BE2C (cell line): ENCODE results near the gene CDH4.

Source experiments
- DNase-seq: peaks from one replicate; pipeline ENCODE4 v3.0.0-alpha.2; 2020
- H3K27me3 ChIP-seq: fragments of 250-450 bp; sonication (Bioruptor Pico); 2 replicates; pipeline ENCODE4 v1.5.1; 2020; ENCODE audit warnings: mild to moderate bottlenecking
- H3K36me3 ChIP-seq: fragments of 250-450 bp; sonication (Bioruptor Pico); 2 replicates; pipeline ENCODE4 v1.5.1; 2020; ENCODE audit warnings: mild to moderate bottlenecking
- H3K4me1 ChIP-seq: fragments of 250-450 bp; sonication (Bioruptor Pico); 2 replicates; pipeline ENCODE4 v1.5.1; 2020
- H3K4me3 ChIP-seq: 2 replicates; pipeline ENCODE4 v1.5.1; 2011; ENCODE audit warnings: low read depth, low read length
- H3K9me3 ChIP-seq: fragments of 250-450 bp; sonication (Bioruptor Pico); 2 replicates; pipeline ENCODE4 v1.5.1; 2020
- TF ChIP-seq, protein P1 (sequence below): IDR thresholded peaks from 2 replicates; pipeline ENCODE4 v1.5.1; 2012; ENCODE audit warnings: mild to moderate bottlenecking, low read depth, low read length

CDH4 gene

DNA sequence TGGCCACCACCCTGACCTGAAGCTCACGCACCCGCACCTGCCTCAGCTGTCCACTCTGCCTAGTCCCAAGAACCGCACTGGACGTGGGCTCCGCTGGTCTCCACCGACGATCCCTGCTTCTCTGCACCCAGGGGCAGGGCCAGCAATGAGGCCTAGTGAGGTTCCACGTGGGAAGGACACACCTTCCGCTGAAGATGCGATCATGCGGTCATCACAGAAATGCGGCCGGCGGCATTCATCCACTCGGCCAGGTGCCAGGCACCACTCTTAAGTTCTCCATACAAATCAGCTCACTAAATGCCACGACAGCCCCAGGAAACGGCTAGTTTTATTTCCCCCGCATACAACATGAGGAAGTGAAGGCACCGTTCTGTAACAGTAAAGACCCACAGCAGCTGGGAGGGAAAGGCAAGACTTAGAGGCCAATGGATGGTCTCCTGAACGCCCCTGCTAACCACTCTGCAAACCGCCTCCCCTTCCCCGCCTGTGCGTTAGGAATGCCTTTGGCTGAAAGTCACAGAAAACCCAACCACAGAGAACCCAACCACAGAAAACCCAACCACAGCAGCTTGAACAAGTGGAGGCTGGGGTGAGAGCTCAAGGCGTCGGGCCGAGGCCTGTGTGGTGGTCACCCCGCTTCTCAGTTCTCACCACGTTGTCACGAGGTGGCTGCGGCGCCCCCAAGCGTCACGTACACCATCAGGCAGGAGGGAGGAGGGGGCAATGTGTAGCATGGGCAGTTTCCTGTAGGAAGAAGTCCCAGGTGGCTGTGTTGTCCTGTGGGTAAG lies 609.2 kb downstream of the CDH4 start:
- DNase-seq = no peak
- TF ChIP-seq, protein P1, sequence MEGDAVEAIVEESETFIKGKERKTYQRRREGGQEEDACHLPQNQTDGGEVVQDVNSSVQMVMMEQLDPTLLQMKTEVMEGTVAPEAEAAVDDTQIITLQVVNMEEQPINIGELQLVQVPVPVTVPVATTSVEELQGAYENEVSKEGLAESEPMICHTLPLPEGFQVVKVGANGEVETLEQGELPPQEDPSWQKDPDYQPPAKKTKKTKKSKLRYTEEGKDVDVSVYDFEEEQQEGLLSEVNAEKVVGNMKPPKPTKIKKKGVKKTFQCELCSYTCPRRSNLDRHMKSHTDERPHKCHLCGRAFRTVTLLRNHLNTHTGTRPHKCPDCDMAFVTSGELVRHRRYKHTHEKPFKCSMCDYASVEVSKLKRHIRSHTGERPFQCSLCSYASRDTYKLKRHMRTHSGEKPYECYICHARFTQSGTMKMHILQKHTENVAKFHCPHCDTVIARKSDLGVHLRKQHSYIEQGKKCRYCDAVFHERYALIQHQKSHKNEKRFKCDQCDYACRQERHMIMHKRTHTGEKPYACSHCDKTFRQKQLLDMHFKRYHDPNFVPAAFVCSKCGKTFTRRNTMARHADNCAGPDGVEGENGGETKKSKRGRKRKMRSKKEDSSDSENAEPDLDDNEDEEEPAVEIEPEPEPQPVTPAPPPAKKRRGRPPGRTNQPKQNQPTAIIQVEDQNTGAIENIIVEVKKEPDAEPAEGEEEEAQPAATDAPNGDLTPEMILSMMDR = no peak
- no peaks in the 10 kb centered on the region; the same call in 1 of the 2 replicates for H3K27me3 ChIP-seq
- no peak overlapping the region for H3K4me3 ChIP-seq
- no peaks in the 10 kb centered on the region for H3K9me3 ChIP-seq
- H3K4me1 ChIP-seq = no peaks in the 10 kb centered on the region
- H3K36me3 ChIP-seq = no peaks in the 10 kb centered on the region

DNA sequence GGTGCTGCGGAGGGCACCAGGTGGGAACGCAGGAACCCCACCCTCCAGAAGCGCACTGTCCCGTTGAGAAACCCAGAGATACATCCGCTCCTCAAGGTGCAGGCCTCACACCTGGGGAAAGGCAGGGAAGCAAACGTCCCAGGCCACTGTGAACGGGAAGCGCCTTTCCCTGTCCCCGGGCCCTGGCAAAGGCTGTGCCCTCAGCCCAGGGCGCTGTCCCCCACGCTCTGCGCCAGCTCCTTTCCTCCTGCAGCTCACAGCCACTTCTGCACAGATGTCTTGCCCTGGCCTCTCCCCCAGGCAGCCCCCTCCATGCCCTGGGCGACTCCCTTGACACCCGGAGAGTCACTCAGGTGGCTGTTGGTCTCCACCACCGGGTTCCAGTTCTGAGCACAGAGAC lies 609.8 kb downstream of the CDH4 start:
- no peak overlapping the region for H3K4me3 ChIP-seq
- no peaks in the 10 kb centered on the region for H3K36me3 ChIP-seq
- no peak for DNase-seq
- TF ChIP-seq, protein P1 = no peak
- H3K9me3 ChIP-seq = no peaks in the 10 kb centered on the region
- no peaks in the 10 kb centered on the region; the same call in 1 of the 2 replicates for H3K27me3 ChIP-seq
- H3K4me1 ChIP-seq = no peaks in the 10 kb centered on the region

DNA sequence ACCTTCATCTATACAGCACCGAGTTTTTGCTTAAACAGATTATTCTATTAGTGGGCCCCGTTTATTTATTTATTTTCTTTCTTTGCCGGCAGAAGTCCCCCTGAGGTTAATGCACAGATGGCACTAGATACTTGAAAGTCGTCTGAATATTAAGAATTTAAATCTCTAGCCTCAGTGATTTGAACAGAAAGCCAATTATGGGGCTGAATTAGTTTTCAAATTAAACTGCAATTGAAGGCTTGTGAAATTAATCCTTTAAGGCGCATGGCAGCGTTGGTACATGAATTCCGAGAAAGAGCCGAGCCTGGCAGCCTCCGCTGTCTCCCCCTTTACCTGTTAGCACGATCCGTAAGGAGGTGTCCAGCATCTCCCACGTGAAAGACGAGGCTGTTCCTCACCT lies 610.8 kb downstream of the CDH4 start:
- Histone ChIP-seq H3K4me3 (no peak overlapping the region), H3K36me3 (no peaks in the 10 kb centered on the region), H3K27me3 (no peaks in the 10 kb centered on the region; the same call in 1 of the 2 replicates), H3K4me1 (no peaks in the 10 kb centered on the region), H3K9me3 (no peaks in the 10 kb centered on the region)
- TF ChIP-seq, protein P1 = no peak
- no peak for DNase-seq

DNA sequence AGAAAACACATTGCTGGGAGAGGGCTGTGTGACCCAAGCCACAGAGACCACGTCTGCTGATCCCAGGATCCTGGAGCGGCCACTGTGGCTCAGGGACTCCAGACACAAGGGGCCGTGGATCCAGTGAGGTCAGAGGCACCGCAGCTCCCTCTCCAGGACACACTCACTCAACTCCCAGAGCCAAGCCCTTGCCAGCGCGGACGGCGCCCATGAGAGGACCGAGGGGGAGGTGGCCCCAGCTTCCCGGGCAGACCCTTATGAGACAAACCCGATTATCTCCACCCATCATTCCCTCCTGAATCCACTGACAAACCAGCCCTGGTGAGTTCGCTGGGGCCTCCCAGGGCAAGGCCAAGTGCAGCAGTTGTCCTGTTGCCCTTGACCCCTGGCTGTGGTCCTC lies 612.4 kb downstream of the CDH4 start:
- no peak for DNase-seq
- H3K4me1 ChIP-seq = no peaks in the 10 kb centered on the region
- no peak overlapping the region for H3K4me3 ChIP-seq
- H3K9me3 ChIP-seq = no peaks in the 10 kb centered on the region
- H3K27me3 ChIP-seq = no peaks in the 10 kb centered on the region; the same call in 1 of the 2 replicates
- no peaks in the 10 kb centered on the region for H3K36me3 ChIP-seq
- TF ChIP-seq, protein P1 = no peak

DNA sequence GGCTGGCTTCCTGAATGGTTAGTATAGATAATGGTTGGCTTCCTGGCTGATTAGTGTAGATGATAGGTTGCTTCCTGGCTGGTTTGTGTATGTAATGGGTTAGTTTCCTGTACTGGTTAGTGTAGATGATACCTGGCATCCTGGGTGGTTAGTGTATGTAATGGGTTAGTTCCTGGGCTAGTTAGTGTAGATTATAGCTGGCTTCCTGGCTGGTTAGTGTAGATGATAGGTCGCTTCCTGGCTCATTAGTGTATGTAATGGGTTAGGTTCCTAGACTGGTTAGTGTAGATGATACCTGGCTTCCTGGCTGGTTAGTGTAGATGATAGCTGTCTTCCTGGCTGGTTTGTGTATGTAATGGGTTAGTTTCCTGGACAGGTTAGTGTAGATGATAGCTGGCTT lies 613.3 kb downstream of the CDH4 start:
- Histone ChIP-seq H3K27me3 (no peaks in the 10 kb centered on the region; the same call in 1 of the 2 replicates), H3K36me3 (no peaks in the 10 kb centered on the region), H3K9me3 (no peaks in the 10 kb centered on the region), H3K4me3 (no peak overlapping the region), H3K4me1 (no peaks in the 10 kb centered on the region)
- TF ChIP-seq, protein P1 = no peak
- no peak for DNase-seq

DNA sequence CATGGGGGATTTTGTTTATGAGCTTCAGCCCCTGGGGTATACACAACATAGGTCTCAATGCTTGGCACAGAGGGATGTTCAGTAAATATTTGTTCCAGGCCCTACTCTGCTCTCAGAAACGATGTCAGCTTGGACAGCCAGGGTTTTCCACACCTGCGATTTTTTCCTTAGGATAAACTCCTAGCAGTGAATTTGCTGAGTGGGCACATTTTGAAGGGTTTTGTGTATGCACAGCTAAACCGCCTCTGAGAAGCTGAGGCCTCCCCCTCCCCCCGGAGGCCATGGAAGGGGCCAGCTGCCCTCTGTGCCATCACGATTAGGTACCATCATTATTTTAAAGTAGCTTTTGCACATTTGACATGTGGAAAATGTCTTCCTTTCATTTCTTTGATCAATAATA lies 614.1 kb downstream of the CDH4 start:
- no peak for DNase-seq
- TF ChIP-seq, protein P1 = no peak
- no peaks in the 10 kb centered on the region for H3K36me3 ChIP-seq
- H3K9me3 ChIP-seq = no peaks in the 10 kb centered on the region
- H3K4me3 ChIP-seq = no peak overlapping the region
- H3K4me1 ChIP-seq = no peaks in the 10 kb centered on the region
- no peaks in the 10 kb centered on the region; the same call in 1 of the 2 replicates for H3K27me3 ChIP-seq
